Activated T-cell treated with anti-CD3 and anti-CD28 coated beads, Interleukin-2, amount 50 U/mL, for 24 hours (primary cell): Measurements from ENCODE around the gene ARHGEF33.

Experiments
- DNase-seq: peaks from one replicate; pipeline ENCODE4 v3.0.0-alpha.2; 2020
- H3K27ac Mint-ChIP-seq: 2 replicates; pipeline ENCODE4 v1.8.0; 2020; ENCODE audit warnings: mild to moderate bottlenecking, mixed read lengths
- H3K27me3 Mint-ChIP-seq: 2 replicates; pipeline ENCODE4 v1.8.0; 2020; ENCODE audit warnings: mixed read lengths
- H3K36me3 Mint-ChIP-seq: 2 replicates; pipeline ENCODE4 v1.8.0; 2020; ENCODE audit warnings: low read depth, mixed read lengths
- H3K4me1 Mint-ChIP-seq: 2 replicates; pipeline ENCODE4 v1.8.0; 2020; ENCODE audit warnings: low read depth, mixed read lengths
- H3K4me3 Mint-ChIP-seq: 2 replicates; pipeline ENCODE4 v1.8.0; 2020; ENCODE audit warnings: mild to moderate bottlenecking, moderate library complexity, mixed read lengths
- H3K9me3 Mint-ChIP-seq: 2 replicates; pipeline ENCODE4 v1.8.0; 2020; ENCODE audit warnings: mixed read lengths

Gene ARHGEF33

DNA sequence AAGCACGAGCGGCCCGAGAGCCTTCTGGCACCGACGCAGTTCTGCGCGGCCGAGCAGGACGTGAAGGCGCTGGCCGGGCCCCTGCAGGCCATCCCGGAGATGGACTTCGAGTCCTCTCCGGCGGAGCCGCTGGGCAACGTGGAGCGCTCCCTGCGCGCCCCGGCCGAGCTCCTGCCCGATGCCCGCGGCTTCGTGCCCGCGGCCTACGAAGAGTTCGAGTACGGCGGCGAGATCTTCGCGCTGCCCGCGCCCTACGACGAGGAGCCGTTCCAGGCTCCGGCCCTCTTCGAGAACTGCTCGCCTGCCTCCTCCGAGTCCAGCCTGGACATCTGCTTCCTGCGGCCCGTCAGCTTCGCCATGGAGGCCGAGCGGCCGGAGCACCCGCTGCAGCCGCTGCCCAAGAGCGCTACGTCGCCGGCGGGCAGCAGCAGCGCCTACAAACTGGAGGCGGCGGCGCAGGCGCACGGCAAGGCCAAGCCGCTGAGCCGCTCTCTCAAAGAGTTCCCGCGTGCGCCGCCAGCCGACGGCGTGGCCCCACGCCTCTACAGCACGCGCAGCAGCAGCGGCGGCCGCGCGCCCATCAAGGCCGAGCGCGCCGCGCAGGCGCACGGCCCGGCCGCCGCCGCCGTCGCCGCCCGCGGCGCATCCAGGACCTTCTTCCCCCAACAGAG lies 70.4 kb downstream of the ARHGEF33 start:
- peak overlapping the region; percentile 53 for H3K4me3 Mint-ChIP-seq
- H3K27ac Mint-ChIP-seq, result no peak overlapping the region
- peaks cover 4% of the 10 kb centered on the region for H3K4me1 Mint-ChIP-seq
- H3K27me3 Mint-ChIP-seq, result peaks cover 43% of the 10 kb centered on the region
- peak; percentile 76 for DNase-seq
- no peaks in the 10 kb centered on the region for H3K36me3 Mint-ChIP-seq
- no peaks in the 10 kb centered on the region for H3K9me3 Mint-ChIP-seq

DNA sequence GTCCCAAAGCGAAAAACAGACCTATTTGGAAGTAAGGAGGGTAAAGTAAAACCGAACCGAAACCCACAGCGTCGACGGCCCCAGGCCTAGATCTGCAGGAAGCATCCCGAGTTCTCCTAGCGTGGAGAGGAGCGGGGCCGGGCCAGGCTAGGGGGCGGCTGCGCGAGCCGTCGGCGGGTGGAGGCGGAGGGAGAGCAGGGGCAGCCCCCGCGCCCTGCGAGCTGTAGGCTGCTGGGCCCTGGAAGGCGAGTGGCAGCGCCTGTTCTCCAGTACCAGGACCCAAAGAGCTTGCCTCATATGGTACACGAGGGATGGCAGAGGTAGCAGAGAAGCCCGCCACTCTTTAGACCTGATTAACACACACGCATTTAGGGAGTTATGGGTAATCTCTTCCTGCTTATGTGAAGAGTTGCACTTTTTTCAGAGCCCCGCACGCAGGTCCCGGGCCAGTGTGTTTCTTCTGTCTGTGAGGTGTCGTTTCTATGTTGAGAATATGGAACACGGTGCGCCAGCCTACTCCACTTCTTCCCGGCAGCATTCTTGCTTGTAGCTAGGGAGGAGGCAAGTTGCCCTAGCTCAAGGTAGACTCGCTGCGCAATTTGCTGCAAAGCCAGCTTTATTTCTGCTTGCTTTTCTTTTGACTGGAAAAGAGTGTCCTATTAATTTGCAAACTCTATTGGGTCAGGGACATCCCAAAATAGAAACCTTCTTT lies 71.1 kb downstream of the ARHGEF33 start:
- no peak for DNase-seq
- no peaks in the 10 kb centered on the region for H3K9me3 Mint-ChIP-seq
- peaks cover 4% of the 10 kb centered on the region for H3K4me1 Mint-ChIP-seq
- peaks cover 43% of the 10 kb centered on the region for H3K27me3 Mint-ChIP-seq
- peak overlapping the region; percentile 18 for H3K4me3 Mint-ChIP-seq
- no peaks in the 10 kb centered on the region for H3K36me3 Mint-ChIP-seq
- H3K27ac Mint-ChIP-seq, result no peak overlapping the region

DNA sequence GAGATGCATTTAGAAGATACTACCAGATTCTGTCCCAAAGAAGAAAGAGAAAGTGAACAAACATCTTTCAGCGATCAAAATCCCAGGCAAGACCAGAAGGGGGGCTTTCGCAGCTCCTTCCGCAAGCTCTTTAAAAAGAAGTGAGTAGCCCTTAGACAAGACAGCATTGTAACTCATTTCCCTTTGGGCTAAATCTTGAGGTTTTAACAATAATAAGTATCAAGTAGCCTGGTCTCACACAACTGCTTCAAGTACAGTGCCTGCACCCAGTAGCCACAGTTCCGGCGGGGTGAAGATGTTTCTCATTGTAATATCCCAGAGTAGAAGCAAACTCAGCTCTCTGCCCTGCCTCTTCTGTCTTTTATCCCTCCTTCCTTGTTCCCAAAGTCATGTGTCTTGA lies 76.3 kb downstream of the ARHGEF33 start:
- H3K4me1 Mint-ChIP-seq, result peaks cover under 1% of the 10 kb centered on the region
- no peak for DNase-seq

GRCh38 chr2:38966678-38967077 lies 77.0 kb downstream of the ARHGEF33 start:
- Mint-ChIP-seq H3K9me3 (no peaks in the 10 kb centered on the region), H3K4me1 (no peaks in the 10 kb centered on the region), H3K36me3 (no peaks in the 10 kb centered on the region), H3K27me3 (peaks cover 12% of the 10 kb centered on the region), H3K27ac (no peak overlapping the region), H3K4me3 (no peak overlapping the region)
- DNase-seq, result no peak

More for the DNA sequence above, 76.3 kb downstream of the ARHGEF33 start:
- Mint-ChIP-seq H3K9me3 (no peaks in the 10 kb centered on the region), H3K27ac (no peak overlapping the region), H3K27me3 (peaks cover 19% of the 10 kb centered on the region), H3K36me3 (no peaks in the 10 kb centered on the region), H3K4me3 (no peak overlapping the region)

DNA sequence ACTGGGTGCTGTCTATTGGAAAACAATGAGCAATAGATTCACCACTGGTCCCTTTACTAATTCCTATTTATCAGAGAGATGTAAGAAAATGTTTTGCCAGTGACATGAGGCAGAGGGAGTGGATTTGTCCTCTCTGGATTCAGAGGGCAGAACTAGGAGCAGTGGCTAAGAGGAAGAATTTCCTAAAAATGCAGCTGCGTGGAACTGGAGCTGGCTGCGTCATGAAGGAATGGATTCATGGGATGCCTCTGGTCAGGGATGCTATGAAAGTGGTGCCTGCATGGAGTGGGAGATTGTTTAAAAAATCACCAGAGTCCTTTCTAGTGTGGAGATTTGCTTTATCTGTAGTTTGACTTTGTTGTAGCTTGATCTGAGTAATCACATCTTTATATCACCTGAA lies 78.3 kb downstream of the ARHGEF33 start:
- H3K9me3 Mint-ChIP-seq, result no peaks in the 10 kb centered on the region
- H3K27me3 Mint-ChIP-seq, result peaks cover 2% of the 10 kb centered on the region
- H3K4me1 Mint-ChIP-seq, result no peaks in the 10 kb centered on the region
- DNase-seq, result no peak
- no peak overlapping the region for H3K4me3 Mint-ChIP-seq
- no peaks in the 10 kb centered on the region for H3K36me3 Mint-ChIP-seq
- no peak overlapping the region for H3K27ac Mint-ChIP-seq

DNA sequence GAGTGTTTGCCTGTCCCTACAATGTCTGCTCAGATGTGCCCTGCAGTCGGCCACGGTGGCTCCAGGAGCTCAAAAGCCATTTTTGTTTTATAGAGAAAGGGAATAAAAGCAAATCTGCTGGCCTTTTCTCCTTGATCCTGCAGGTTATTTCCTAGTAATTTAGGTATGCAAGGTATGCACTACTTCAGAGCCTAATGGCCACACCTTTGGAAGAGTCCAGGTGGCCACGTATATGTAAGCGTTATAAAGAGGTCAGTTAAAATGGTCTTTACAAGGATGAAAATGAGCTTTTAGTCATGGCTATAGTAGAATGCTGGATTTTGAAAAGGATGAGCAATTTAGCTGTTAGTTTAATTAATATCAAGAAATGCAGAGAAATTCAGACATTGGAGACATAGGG lies 81.7 kb downstream of the ARHGEF33 start:
- H3K9me3 Mint-ChIP-seq, result no peaks in the 10 kb centered on the region
- no peak overlapping the region for H3K27ac Mint-ChIP-seq
- no peaks in the 10 kb centered on the region for H3K27me3 Mint-ChIP-seq
- no peak for DNase-seq
- H3K4me3 Mint-ChIP-seq, result no peak overlapping the region
- H3K4me1 Mint-ChIP-seq, result no peaks in the 10 kb centered on the region
- H3K36me3 Mint-ChIP-seq, result no peaks in the 10 kb centered on the region

DNA sequence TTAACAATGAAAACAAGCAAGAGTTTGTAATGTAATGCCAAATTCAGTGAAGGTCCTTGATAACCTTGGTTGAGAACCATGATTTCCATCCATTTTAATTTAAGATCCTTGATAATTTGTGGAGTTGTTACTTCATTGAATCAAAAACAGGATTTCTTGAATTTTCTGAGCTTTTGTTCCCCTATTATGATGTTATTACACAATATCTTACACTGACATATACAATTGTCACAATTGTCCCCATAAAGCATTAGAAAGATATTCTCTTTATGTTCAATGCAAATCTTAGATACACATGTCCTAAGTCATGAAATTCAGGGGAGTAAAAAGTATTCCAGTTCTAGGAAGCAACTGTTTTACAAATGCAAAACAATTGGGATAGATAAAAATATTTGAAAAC lies 83.6 kb downstream of the ARHGEF33 start:
- Mint-ChIP-seq H3K4me3 (no peak overlapping the region), H3K27ac (no peak overlapping the region), H3K4me1 (no peaks in the 10 kb centered on the region), H3K27me3 (no peaks in the 10 kb centered on the region), H3K9me3 (no peaks in the 10 kb centered on the region), H3K36me3 (no peaks in the 10 kb centered on the region)
- DNase-seq, result no peak

- no peaks in the 10 kb centered on the region for H3K9me3 Mint-ChIP-seq
- H3K36me3 Mint-ChIP-seq, result no peaks in the 10 kb centered on the region
- no peak for DNase-seq
- H3K4me3 Mint-ChIP-seq, result no peak overlapping the region
- H3K4me1 Mint-ChIP-seq, result no peaks in the 10 kb centered on the region
- H3K27ac Mint-ChIP-seq, result no peak overlapping the region
- H3K27me3 Mint-ChIP-seq, result no peaks in the 10 kb centered on the region
Measured at GRCh38 chr2:38975042-38975441, 85.4 kb downstream of the ARHGEF33 start.

DNA sequence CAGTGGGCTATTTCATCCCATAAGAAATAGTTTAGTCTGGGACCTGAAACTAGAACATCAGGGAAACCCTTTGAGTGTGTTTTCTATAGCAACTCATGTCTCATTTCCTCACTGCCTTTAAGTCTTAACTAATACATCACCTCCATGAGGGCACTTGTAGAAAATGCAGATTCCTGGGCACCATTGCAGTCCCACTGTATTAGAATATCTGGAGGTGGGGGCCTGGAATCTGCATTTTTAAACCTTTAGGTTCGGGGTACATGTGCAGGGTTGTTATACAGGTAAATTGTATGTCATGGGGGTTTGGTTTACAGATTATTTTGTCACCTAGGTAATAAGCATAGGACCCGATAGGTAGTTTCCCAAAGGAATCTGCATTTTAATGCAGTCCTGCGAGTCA lies 87.4 kb downstream of the ARHGEF33 start:
- H3K36me3 Mint-ChIP-seq, result no peaks in the 10 kb centered on the region
- no peaks in the 10 kb centered on the region for H3K4me1 Mint-ChIP-seq
- no peak overlapping the region for H3K4me3 Mint-ChIP-seq
- no peak for DNase-seq
- H3K9me3 Mint-ChIP-seq, result no peaks in the 10 kb centered on the region
- H3K27me3 Mint-ChIP-seq, result no peaks in the 10 kb centered on the region
- H3K27ac Mint-ChIP-seq, result no peak overlapping the region

- peaks cover 9% of the 10 kb centered on the region for H3K36me3 Mint-ChIP-seq
- no peak overlapping the region for H3K4me3 Mint-ChIP-seq
Measured at GRCh38 chr2:38978296-38978903, 88.7 kb downstream of the ARHGEF33 start.

DNA sequence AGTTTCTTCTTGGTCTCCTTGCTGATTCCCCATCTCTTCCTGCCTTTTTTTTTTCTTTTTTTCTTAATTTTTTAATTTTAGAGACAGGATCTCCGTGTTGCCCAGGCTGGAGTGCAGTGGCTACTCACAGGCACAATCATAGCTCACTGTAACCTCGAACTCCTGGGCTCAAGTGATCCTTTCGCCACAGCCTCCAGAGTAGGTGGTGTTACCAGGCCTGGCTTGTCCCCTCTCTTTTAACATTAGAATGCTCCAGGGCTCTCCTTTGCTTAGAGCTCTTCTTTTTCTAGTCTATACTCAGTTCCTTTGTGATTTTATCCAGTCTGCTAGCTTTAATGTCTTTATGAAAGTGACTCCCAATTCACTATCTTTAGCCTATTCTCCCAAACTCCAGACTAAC lies 89.2 kb downstream of the ARHGEF33 start:
- Mint-ChIP-seq H3K4me3 (no peak overlapping the region), H3K27ac (no peak overlapping the region), H3K36me3 (peaks cover 14% of the 10 kb centered on the region), H3K9me3 (no peaks in the 10 kb centered on the region), H3K27me3 (no peaks in the 10 kb centered on the region), H3K4me1 (no peaks in the 10 kb centered on the region)
- DNase-seq, result no peak

More at GRCh38 chr2:38978296-38978903, 88.7 kb downstream of the ARHGEF33 start:
- Mint-ChIP-seq H3K27ac (peak overlapping the region; percentile 51), H3K4me1 (no peaks in the 10 kb centered on the region), H3K27me3 (no peaks in the 10 kb centered on the region), H3K9me3 (no peaks in the 10 kb centered on the region)
- DNase-seq, result no peak

- Mint-ChIP-seq H3K9me3 (no peaks in the 10 kb centered on the region), H3K4me3 (no peak overlapping the region)
Measured at GRCh38 chr2:38981003-38981669, 91.5 kb downstream of the ARHGEF33 start.

DNA sequence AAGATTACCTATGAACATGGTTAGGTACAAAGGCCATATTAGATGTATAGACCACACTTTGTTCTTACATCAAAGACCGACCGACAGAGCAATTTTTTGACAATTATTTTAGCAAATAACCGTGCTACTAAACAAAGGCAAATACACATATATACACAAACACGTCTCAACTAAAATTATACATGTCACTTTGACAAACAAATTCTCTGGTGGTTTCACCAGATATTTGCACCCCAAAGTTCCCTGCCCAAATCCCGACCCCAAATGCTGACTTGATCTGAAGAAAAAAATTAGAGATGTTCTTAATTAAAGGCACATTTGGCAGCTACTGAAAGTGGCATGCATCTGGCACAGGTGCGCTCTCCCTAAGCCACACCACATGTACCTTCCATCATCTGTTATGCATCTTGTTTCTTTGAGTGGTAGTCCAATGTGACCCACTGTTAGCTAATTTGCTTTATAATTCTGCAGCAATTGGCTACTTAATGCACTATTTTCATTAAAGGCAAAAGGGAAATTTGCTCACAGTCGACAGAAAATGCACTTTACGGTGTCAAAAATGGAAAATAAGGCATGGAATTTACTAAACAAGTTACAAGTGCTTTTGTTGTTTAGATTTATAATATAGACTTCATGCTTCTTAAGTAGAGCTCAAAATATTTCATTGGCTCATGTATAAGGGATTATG lies 92.1 kb downstream of the ARHGEF33 start:
- Mint-ChIP-seq H3K27ac (no peak overlapping the region), H3K4me3 (no peak overlapping the region), H3K4me1 (no peaks in the 10 kb centered on the region), H3K36me3 (peaks cover 40% of the 10 kb centered on the region), H3K9me3 (no peaks in the 10 kb centered on the region), H3K27me3 (no peaks in the 10 kb centered on the region)
- no peak for DNase-seq

More at GRCh38 chr2:38981003-38981669, 91.5 kb downstream of the ARHGEF33 start:
- no peaks in the 10 kb centered on the region for H3K27me3 Mint-ChIP-seq
- H3K36me3 Mint-ChIP-seq, result peaks cover 35% of the 10 kb centered on the region
- DNase-seq, result no peak
- no peak overlapping the region for H3K27ac Mint-ChIP-seq
- H3K4me1 Mint-ChIP-seq, result no peaks in the 10 kb centered on the region

GRCh38 chr2:38982498-38982897 lies 92.8 kb downstream of the ARHGEF33 start:
- no peaks in the 10 kb centered on the region for H3K27me3 Mint-ChIP-seq

More at GRCh38 chr2:38982498-38982897, 92.8 kb downstream of the ARHGEF33 start:
- Mint-ChIP-seq H3K9me3 (no peaks in the 10 kb centered on the region), H3K36me3 (peaks cover 46% of the 10 kb centered on the region), H3K27ac (no peak overlapping the region), H3K4me1 (no peaks in the 10 kb centered on the region), H3K4me3 (no peak overlapping the region)
- DNase-seq, result no peak
